PC-3 (cell line): ENCODE data around the gene FBXW9. TPM values are rescaled to one million over a fixed set of nuclear protein-coding genes. Genes with fewer than 3 reads are reported as not detected.

Experiments
- ATAC-seq: fragments of 200-7000 bp; cut with Tn5 transposase; 2 replicates; pipeline ENCODE4 v1.9.1; 2020; ENCODE audit warnings: mild to moderate bottlenecking, moderate library complexity
- BruUV-seq: library from RNA; stranded (reverse); fragments of 400-500 nt; replicated peaks from 2 replicates; lab custom pipeline; 2021; lab: Mats Ljungman, UMichigan
- CTCF ChIA-PET: fragments of 300-600 bp; sonication (Branson Sonifier 250); formaldehyde crosslinking; loops from one replicate; lab custom pipeline; 2022; ENCODE audit warnings: antibody characterized with exemption; lab: Charles Lee
- POLR2A ChIA-PET: fragments of 300-600 bp; sonication (Branson Sonifier 250); formaldehyde crosslinking; loops from one replicate; lab custom pipeline; 2022; ENCODE audit warnings: antibody characterized with exemption; ENCODE audit not compliant: unreplicated experiment; lab: Charles Lee
- DNase-seq: peaks from one replicate; pipeline ENCODE4 v3.0.0-alpha.2; 2015
- H2AFZ ChIP-seq: fragments of 300-600 bp; sonication (generic); 2 replicates; pipeline ENCODE4 v1.6.0; 2016; ENCODE audit warnings: antibody characterized with exemption, low read length
- H3F3A ChIP-seq: fragments of 300-600 bp; sonication (generic); one replicate; pipeline ENCODE4 v1.6.0; 2017; ENCODE audit warnings: antibody characterized with exemption, low read length, control low read depth, mild to moderate bottlenecking; ENCODE audit not compliant: unreplicated experiment
- H3K27ac ChIP-seq: fragments of 300-600 bp; sonication (generic); 2 replicates; pipeline ENCODE4 v1.5.1; 2016; ENCODE audit warnings: mild to moderate bottlenecking, low read length
- H3K27me3 ChIP-seq: fragments of 300-600 bp; sonication (generic); 2 replicates; pipeline ENCODE4 v1.6.1; 2016; ENCODE audit warnings: low read length, mixed read lengths
- H3K36me3 ChIP-seq: fragments of 300-600 bp; sonication (generic); 2 replicates; pipeline ENCODE4 v1.6.1; 2016; ENCODE audit warnings: low read depth, mixed run types, low read length, mixed read lengths
- H3K4me1 ChIP-seq: fragments of 300-600 bp; sonication (generic); 2 replicates; pipeline ENCODE4 v1.5.1; 2016; ENCODE audit warnings: low read length; ENCODE audit not compliant: insufficient read depth
- H3K4me2 ChIP-seq: fragments of 300-600 bp; sonication (generic); 2 replicates; pipeline ENCODE4 v1.6.0; 2016; ENCODE audit warnings: low read length
- H3K4me3 ChIP-seq: fragments of 300-600 bp; sonication (generic); 2 replicates; pipeline ENCODE4 v1.5.1; 2016; ENCODE audit warnings: mild to moderate bottlenecking, low read length, mixed read lengths
- H3K79me2 ChIP-seq: fragments of 300-600 bp; sonication (generic); 2 replicates; pipeline ENCODE4 v1.6.1; 2017; ENCODE audit warnings: low read length, mixed read lengths
- H3K9ac ChIP-seq: fragments of 300-600 bp; sonication (generic); 2 replicates; pipeline ENCODE4 v1.6.0; 2016; ENCODE audit warnings: mild to moderate bottlenecking, low read length
- H3K9me2 ChIP-seq: fragments of 300-600 bp; sonication (generic); replicated peaks from 2 replicates; pipeline ENCODE4 v1.6.1; 2016; ENCODE audit warnings: mixed run types, low read length, mixed read lengths
- H3K9me3 ChIP-seq: fragments of 300-600 bp; sonication (generic); 2 replicates; pipeline ENCODE4 v1.6.1; 2016; ENCODE audit warnings: low read length, mixed read lengths
- H4K20me1 ChIP-seq: fragments of 300-600 bp; sonication (generic); 2 replicates; pipeline ENCODE4 v1.6.1; 2016; ENCODE audit warnings: low read length, mixed read lengths
- CTCF ChIP-seq: fragments of 300-600 bp; sonication (generic); conservative IDR thresholded peaks from 2 replicates; pipeline ENCODE4 v1.5.1; 2017; ENCODE audit warnings: antibody characterized with exemption, low read depth, mild to moderate bottlenecking, low read length
- EZH2 ChIP-seq: fragments of 300-600 bp; sonication (generic); IDR thresholded peaks from one replicate; pipeline ENCODE4 v1.6.1; 2017; ENCODE audit warnings: antibody characterized with exemption, mild to moderate bottlenecking, low read length; ENCODE audit not compliant: unreplicated experiment
- EZH2phosphoT487 ChIP-seq: fragments of 300-600 bp; sonication (generic); IDR thresholded peaks from 2 replicates; pipeline ENCODE4 v1.6.1; 2018; ENCODE audit warnings: mild to moderate bottlenecking, antibody characterized with exemption, low read length, borderline replicate concordance
- intact Hi-C: fragments of 100-400 bp; cut with micrococcal nuclease; formaldehyde crosslinking; loops from 2 replicates; pipeline ENCODE4 v1.9.0; 2023
- total RNA-seq: library from RNA; depleted of rRNA; stranded (reverse); fragments of >200 nt; gene quantifications from 2 replicates; pipeline ENCODE4 v1.2.3, GENCODE V29; 2014

Gene FBXW9
- total RNA-seq, 1 experiment from 2014 or later: 27.5 TPM

- Histone ChIP-seq H3K9me2 (no peaks in the 10 kb centered on the region), H3K27me3 (no peaks in the 10 kb centered on the region), H2AFZ (no peak overlapping the region), H3K4me3 (no peak overlapping the region), H3F3A (no peaks in the 10 kb centered on the region), H3K4me2 (no peak overlapping the region), H3K36me3 (peaks cover 48% of the 10 kb centered on the region), H3K79me2 (peaks cover 31% of the 10 kb centered on the region), H4K20me1 (peaks cover 6% of the 10 kb centered on the region; the same call in 1 of the 2 replicates), H3K4me1 (peaks cover 4% of the 10 kb centered on the region; the same call in 1 of the 2 replicates), H3K9ac (no peak overlapping the region), H3K27ac (no peak overlapping the region), H3K9me3 (no peaks in the 10 kb centered on the region)
- CTCF ChIA-PET: no interaction called here
- BruUV-seq: no TSS peak
- intact Hi-C loops: no loop called here
- no peak for ATAC-seq
- TF ChIP-seq EZH2phosphoT487 (no peak), CTCF (no peak), EZH2 (no peak)
- POLR2A ChIA-PET: no interaction called here
- DNase-seq: no peak
Measured at GRCh38 chr19:12675399-12675798, 21.0 kb downstream of the FBXW9 start.

DNA sequence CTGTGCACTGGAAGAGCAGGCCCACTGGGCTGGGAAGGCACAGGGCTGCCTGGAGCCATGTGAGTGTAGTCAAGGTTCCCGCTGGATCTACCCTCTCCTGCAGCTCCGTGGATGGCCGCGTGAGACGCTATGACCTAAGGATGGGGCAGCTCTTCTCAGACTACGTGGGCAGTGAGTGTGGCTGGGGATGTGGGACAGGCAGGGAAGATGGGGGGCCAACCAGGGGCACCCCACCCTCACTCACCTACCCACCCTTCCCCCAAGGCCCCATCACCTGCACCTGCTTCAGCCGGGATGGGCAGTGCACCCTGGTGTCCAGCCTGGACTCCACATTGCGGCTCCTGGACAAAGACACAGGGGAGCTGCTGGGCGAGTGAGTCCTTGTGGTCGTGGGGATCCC lies 23.7 kb downstream of the FBXW9 start:
- peaks cover 40% of the 10 kb centered on the region for H3K79me2 ChIP-seq
- no TSS peak for BruUV-seq
- H3K27me3 ChIP-seq: no peaks in the 10 kb centered on the region
- TF ChIP-seq CTCF: no peak
- TF ChIP-seq EZH2: no peak
- TF ChIP-seq EZH2phosphoT487: no peak
- H3K9ac ChIP-seq: no peak overlapping the region
- no peak for DNase-seq
- no peaks in the 10 kb centered on the region for H3K9me2 ChIP-seq
- POLR2A ChIA-PET: interaction anchor here (0.6 kb wide), 1 partner anchor 64 kb away, joined by 5 read pairs; no protein-coding TSS in a partner anchor
- peaks cover 15% of the 10 kb centered on the region for H3K4me1 ChIP-seq
- no peaks in the 10 kb centered on the region for H3F3A ChIP-seq
- H3K27ac ChIP-seq: no peak overlapping the region
- intact Hi-C loops: loop anchor here (1.0 kb wide), 1 partner anchor 108 kb away; no protein-coding TSS in a partner anchor
- no peak for ATAC-seq
- H3K9me3 ChIP-seq: no peaks in the 10 kb centered on the region
- H3K4me3 ChIP-seq: no peak overlapping the region
- H3K4me2 ChIP-seq: no peak overlapping the region
- peaks cover 6% of the 10 kb centered on the region; the same call in 1 of the 2 replicates for H4K20me1 ChIP-seq
- H2AFZ ChIP-seq: no peak overlapping the region
- peaks cover 34% of the 10 kb centered on the region for H3K36me3 ChIP-seq
- CTCF ChIA-PET: interaction anchor here (1.2 kb wide), 1 partner anchor 107 kb away, joined by 12 read pairs; no protein-coding TSS in a partner anchor
